NCI-H510A treated with DMSO at 0.1 percent for 48 hours (cell line): ENCODE results near the gene LDLRAD3.

Source experiments
- DNase-seq: peaks from one replicate; lab custom pipeline; 2025; lab: John Stamatoyannopoulos, UW

Gene LDLRAD3

GRCh38 chr11:35927682-35928081, 16.2 kb upstream of the LDLRAD3 start:
- DNase-seq = no peak

DNA sequence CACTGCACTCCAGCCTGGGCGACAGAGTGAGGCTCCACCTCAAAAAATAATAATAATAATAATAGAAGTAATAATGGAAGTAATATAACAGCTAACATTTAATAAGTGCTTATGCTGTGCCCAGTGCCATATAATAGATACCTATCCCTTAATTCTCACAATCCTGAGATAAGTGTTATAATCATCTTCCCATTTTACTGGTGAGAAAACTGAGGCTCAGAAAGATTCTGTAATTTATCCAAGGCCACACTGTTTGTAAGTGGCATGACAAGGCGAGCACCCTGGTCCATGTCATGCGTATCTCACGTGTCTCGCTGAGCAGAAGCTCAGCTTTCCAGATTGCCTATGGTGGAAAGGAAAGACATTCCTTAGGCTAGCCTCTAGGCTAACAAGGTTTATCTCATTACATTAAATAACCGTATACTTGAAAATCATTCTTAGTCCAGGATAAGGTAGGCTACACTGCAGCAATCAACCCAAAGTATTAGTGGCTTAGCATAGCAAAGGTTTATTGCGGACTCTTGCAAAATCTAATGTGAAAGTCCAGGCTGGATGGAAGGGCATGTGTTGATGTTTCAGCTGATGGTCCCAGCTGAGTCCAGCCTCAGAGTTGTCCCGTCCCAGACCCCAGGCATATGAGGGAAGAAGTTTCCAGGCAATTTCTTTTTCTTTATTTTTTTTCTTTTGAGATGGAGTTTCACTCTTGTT, 15.0 kb upstream of the LDLRAD3 start:
- no peak for DNase-seq

DNA sequence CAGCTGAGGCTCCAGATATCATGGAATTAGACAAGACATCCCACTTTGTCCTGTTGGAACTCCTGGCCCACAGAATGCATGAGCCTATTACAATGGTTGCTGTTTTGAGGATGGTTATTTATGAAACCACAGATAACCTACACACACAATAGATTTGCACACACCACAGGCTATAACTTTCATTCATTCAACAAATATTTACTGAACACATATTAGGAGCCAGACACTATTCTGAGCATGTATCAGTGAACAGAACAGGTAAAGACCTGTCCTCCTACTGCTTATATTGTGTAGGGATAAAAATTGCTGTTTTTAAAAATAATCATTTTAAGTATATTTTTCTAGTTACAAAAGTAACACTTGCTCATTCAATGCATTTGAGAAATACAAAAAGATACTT, 13.4 kb upstream of the LDLRAD3 start:
- no peak for DNase-seq

DNA sequence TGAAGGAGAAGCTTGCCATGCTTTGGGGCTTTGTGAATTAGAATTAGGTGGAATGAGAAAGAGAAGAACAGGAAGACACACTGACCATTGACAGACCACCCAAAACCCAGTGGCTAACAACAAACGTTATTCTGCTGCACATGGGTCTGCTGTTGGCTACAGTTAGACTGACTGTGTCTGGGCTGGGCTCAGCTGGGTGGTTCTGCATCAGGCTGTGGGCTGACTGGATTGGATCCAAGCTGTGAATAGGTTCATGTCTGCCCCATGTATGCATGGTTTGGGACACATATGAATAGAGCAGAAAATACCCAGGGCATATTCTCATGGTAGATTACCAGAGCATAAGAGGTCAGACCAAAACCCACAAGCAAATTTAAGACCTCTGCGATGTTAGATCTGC, 11.7 kb upstream of the LDLRAD3 start:
- no peak for DNase-seq

GRCh38 chr11:35932681-35933319, 11.1 kb upstream of the LDLRAD3 start:
- DNase-seq = no peak

DNA sequence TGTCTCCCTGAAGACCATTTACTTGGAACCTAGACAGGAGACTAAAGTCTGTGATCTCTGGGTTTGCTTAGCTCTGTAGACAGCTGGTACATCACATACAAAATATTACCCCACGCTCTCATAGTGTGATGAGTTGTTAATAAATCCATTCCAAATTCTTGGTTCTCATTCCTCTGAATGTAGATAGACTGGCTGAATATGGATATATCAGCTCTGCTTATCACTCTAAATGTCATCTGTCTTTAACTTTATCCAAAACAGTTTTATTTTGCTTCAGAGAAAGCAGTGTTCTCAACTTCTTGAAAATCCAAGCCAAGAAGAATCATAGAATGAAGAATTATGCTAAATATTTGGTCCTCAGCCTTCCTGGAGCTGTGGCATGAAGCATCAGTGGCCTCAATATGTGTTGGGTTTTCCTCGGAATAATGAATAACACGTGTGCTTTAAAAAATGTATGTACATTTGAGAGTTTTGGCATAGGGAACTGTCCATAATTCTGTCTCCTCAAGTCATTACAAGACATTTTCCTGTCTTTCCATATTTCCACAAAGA, 10.5 kb upstream of the LDLRAD3 start:
- DNase-seq = no peak

DNA sequence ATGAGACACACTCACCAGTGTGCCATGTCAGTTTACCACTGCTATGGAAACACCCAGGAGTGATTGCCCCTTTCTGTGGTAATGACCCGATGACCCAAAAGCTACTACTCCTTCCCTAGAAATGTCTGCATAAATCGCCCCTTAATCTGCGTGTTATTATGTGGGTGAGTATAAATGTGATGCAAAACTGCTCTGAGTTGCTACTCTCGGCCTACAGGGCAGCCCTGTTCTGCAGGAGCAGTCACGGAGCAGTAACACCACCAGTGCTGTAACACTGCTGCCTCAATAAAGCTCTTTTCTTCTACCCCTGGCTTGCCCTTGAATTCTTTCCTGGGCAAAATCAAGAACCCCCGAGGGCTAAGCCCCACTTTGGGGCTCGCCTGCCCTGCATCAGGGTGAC, 9.6 kb upstream of the LDLRAD3 start:
- DNase-seq = no peak

GRCh38 chr11:35934981-35935380, 8.9 kb upstream of the LDLRAD3 start:
- DNase-seq = no peak

DNA sequence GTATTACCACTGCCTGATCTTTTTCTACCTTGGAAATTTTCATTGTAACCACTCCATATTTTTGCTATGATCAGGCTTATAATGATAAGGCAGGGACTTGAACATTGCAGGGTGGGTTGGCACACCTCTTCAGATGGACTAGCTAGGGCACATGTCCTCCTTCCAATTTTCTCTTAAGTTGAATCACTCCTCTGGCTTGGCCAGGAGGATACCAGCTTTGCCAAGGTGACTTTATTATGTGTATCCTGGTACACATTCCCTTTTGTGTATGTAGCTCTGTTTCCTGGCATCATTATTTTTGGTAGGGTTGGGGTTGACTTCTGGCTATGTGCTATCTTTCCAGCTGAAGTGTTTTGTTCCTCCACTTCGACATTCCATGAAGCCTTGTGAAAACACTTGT, 8.5 kb upstream of the LDLRAD3 start:
- DNase-seq = no peak

GRCh38 chr11:35937111-35937510, 6.8 kb upstream of the LDLRAD3 start:
- DNase-seq = no peak

DNA sequence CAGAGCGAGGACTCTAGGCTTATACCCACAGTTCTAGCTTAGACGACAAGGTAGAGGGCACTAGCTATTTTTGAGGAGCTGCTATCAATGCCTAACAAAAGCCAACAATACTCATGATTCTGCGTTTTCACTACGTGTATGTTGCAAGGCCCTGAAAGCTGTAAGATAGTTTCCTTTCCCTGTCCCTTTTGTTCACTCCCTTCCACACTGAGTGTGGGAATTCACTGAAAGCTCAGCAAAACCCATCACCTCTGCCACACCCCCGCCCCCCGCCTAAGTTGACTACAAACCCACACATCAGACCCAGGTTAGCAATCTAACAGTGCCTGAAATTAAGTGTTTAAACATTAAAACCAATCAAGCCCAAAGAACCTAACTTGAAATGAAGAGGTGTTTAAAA, 6.2 kb upstream of the LDLRAD3 start:
- no peak for DNase-seq

DNA sequence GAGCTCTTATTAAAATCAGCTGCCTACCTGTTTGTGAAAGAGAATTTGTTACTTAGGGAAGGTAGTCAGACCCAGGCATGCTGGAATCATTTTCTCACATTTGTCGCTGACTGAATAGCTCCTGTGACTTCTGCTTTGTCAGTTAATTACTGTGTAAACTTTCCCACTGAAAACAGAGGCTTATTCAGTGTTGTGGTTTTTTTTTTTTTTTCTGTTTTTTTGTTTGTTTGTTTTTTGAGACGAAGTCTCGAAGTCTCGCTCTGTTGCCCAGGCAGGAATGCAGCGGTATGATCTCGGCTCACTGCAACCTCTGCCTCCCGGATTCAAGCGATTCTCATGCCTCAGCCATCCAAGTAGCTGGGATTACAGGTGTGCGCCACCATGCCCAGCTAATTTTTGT, 5.6 kb upstream of the LDLRAD3 start:
- DNase-seq = no peak

DNA sequence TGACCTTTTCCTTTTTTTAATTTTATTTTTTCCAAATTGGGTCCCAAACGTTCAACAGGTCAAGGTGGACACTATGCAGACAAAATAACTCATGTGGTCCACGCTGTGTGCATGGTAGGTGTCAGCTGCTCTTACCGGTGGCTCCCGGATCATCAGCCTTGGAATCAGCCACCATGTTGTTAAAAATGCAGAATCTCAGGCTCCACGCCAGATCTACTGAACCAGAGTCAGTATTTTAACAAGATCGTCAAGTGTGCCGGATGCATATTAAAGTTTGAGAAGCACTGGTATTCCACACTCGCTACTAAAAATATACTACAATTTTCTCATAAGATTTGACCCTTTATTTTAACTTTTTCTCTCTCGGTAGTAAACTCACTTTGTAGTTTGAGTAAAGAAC, 553 bp upstream of the LDLRAD3 start:
- no peak for DNase-seq

- DNase-seq = no peak
Observed at GRCh38 chr11:35944503-35945136, 758 bp downstream of the LDLRAD3 start.

- DNase-seq = no peak
Observed at GRCh38 chr11:35945137-35945518, 1.3 kb downstream of the LDLRAD3 start.

DNA sequence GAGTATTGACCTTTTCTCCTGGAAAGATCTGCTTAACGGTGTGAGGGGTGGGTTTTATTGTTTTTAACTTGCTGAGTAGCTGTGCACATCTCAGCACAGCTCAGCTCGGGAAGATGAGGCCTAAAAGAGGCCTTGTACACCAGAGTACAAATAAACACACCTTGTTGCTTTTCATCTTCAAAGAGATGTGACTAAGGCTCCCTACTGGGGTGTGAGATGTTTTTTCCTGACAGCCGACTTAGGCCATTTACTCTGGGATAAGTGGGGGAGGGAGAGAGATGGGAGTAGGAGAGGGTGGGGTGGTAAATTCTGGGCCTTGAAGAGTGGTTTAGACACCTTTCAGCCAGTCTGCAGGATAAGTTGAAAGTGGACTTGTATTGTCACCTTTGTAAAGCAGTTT, 2.9 kb downstream of the LDLRAD3 start:
- peak; percentile 13 for DNase-seq

DNA sequence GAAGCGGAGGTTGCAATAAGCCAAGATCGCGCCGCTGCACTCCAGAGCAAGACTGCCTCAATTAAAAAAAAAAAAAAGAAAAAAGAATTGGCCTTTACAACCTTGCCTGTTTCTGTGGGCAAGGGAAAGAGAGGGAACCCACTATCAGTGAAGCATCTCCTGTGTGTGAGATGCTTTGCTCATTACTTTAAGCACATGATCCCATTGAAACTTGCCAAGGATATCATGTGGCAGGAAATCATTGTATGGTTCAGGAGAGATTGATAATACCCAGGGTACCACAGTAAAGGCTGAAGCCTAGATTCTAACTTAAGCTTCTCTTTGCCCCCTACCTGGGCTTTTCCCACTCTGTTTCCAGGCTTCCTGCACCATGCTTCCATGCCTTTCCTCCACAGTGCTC, 3.6 kb downstream of the LDLRAD3 start:
- no peak for DNase-seq

GRCh38 chr11:35949242-35949641, 5.4 kb downstream of the LDLRAD3 start:
- no peak for DNase-seq

GRCh38 chr11:35950082-35950481, 6.2 kb downstream of the LDLRAD3 start:
- DNase-seq = no peak

DNA sequence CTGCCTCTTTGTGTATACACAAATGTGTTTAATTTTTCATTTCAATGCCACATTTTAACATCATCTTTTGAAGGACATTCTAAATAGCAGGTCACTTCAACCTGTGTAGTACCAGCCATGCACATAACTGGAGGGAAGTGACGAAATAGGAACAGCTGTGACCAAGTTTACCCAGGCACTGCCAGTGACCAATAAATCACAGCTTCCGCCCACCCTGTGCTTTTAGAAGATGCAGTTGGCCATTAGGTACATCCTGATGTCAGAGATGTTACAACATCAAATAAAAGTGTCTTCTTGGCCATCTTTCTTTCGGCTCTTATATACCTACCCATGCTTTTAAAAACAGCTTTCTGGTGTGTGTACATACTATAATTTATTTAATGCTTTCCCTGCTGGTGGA, 7.8 kb downstream of the LDLRAD3 start:
- peak; percentile 17 for DNase-seq

GRCh38 chr11:35953081-35953760, 9.4 kb downstream of the LDLRAD3 start:
- no peak for DNase-seq

- DNase-seq = no peak
Observed at GRCh38 chr11:35954205-35954604, 10.3 kb downstream of the LDLRAD3 start.

GRCh38 chr11:35955636-35956035, 11.8 kb downstream of the LDLRAD3 start:
- DNase-seq = no peak
